H1 (cell line): ENCODE results near the gene RPLP2.

Experiments used
- BACH1 ChIP-seq: IDR thresholded peaks from 2 replicates; pipeline ENCODE4 v1.6.1; 2012; ENCODE audit warnings: low read length, improper control_type of control experiment
- CHD1 ChIP-seq: IDR thresholded peaks from 2 replicates; pipeline ENCODE4 v1.6.1; 2012; ENCODE audit warnings: low read depth, low read length, improper control_type of control experiment
- CTCF ChIP-seq, 3 experiments: IDR thresholded peaks; 1 replicate in 2 of 3; 2 replicates in 1 of 3; pipeline versions ENCODE4 v1.5.1 to v1.6.1; 2011; ENCODE audit warnings: low read length in 3 of 3, mild to moderate bottlenecking in 3 of 3, inconsistent platforms in 2 of 3, low read depth in 1 of 3, moderate library complexity in 1 of 3; ENCODE audit not compliant: insufficient read depth in 1 of 3; ENCODE audit errors: control extremely low read depth in 1 of 3
- POLR2A ChIP-seq, 2 experiments: IDR thresholded peaks; 1 replicate in 1 of 2; 2 replicates in 1 of 2; pipeline ENCODE4 v1.6.1; 2011; ENCODE audit warnings: low read depth in 2 of 2, low read length in 2 of 2, mild to moderate bottlenecking in 2 of 2; ENCODE audit errors: control extremely low read depth in 1 of 2
- RAD21 ChIP-seq, 2 experiments: IDR thresholded peaks in 1 of 2; conservative IDR thresholded peaks in 1 of 2; 2 replicates each; pipeline ENCODE4 v1.6.1; 2011; ENCODE audit warnings: low read depth in 2 of 2, low read length in 2 of 2, improper control_type of control experiment in 1 of 2, inconsistent platforms in 1 of 2, mild to moderate bottlenecking in 1 of 2, moderate library complexity in 1 of 2
- RFX5 ChIP-seq: IDR thresholded peaks from 2 replicates; pipeline ENCODE4 v1.6.1; 2011; ENCODE audit warnings: low read depth, low read length, improper control_type of control experiment, borderline replicate concordance
- RXRA ChIP-seq: IDR thresholded peaks from 2 replicates; pipeline ENCODE4 v1.6.1; 2011; ENCODE audit warnings: low read depth, mild to moderate bottlenecking, low read length, moderate library complexity; ENCODE audit not compliant: insufficient read depth
- SIRT6 ChIP-seq: IDR thresholded peaks from one replicate; pipeline ENCODE4 v1.7.1; 2012; ENCODE audit warnings: low read length, inconsistent platforms
- SUZ12 ChIP-seq: fragments of 200-600 bp; sonication (generic); IDR thresholded peaks from 2 replicates; pipeline ENCODE4 v1.6.1; 2012; ENCODE audit warnings: mild to moderate bottlenecking, inconsistent platforms, low read length, moderate library complexity, mixed read lengths
- TCF12 ChIP-seq: IDR thresholded peaks from 2 replicates; pipeline ENCODE4 v1.6.1; 2011; ENCODE audit warnings: low read depth, mild to moderate bottlenecking, low read length

GRCh38 chr11:853682-854448 lies 44.1 kb downstream of the RPLP2 start:
- TF ChIP-seq RFX5 (no peak), CTCF (IDR thresholded peaks at IDR 0.05; ENCODE audit: control extremely low read depth in 1 of 3, insufficient read depth in 1 of 3, low read depth in 1 of 3, low read length in 3 of 3) (no peak; a peak in 1 of 4 replicates), POLR2A (IDR thresholded peaks at IDR 0.05; ENCODE audit: control extremely low read depth in 1 of 2, low read depth in 2 of 2, low read length in 2 of 2) (no peak), SIRT6 (no peak), RAD21 (IDR thresholded peaks at IDR 0.05 in 1 of 2, conservative IDR thresholded peaks at IDR 0.05 in 1 of 2; ENCODE audit: low read depth in 2 of 2, low read length in 2 of 2) (no peak; a peak in 1 of 4 replicates), RXRA (no peak), CHD1 (no peak), SUZ12 (no peak), BACH1 (no peak), TCF12 (no peak)
